HG02885 (cell line): ENCODE data around the gene KIF26B.

Experiments used
- ATAC-seq: cut with Tn5 transposase; IDR thresholded peaks from one replicate; pipeline ENCODE4 v1.9.1; 2021; ENCODE audit warnings: mild to moderate bottlenecking; ENCODE audit not compliant: unreplicated experiment, poor library complexity

Gene KIF26B

DNA sequence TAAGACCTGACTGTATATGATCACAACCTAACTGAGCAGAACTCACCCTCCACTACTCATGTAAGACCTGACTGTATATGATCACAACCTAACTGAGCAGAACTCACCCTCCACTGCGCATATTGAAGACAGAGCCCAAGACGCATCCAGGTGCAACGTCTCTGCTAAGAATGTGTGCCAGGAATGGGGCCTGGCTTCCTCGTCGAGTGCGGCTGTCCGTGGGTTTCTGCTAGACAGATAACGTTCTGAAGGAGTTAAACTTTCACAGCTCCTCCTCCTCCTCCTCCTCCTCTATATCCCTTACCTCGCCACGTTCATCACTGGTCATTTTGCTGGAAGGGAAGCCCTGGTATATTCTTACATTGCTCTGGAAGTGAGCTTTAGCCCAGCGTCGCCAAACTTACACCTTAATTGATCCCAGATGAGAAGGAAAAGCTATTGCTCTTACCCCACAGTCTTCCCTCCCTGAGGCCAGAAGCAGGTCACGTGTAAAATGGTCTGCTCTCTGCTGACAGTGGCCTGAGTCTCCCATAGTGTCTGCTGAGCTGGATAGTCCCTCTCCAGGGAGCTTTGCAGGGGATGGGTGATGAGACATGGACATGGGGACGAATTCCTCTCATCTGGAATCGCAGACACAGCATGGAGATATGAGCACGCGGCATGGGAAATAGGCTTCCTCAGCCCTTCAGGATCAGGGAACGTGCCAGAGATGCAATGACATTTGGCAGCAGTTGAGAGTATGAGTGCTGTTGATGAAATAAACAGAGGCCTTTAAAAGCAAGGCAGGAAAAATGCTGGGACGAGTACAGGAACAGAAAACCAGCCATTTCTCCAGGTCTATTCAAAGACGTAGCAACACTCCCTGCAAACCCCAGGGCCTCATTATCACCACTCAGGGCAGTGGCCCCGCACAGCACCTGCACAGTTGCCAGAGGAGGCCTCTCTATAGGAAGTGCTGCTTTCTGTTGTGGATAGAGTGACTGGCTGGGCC is 528.1 kb downstream of the KIF26B start:
- no peak for ATAC-seq

DNA sequence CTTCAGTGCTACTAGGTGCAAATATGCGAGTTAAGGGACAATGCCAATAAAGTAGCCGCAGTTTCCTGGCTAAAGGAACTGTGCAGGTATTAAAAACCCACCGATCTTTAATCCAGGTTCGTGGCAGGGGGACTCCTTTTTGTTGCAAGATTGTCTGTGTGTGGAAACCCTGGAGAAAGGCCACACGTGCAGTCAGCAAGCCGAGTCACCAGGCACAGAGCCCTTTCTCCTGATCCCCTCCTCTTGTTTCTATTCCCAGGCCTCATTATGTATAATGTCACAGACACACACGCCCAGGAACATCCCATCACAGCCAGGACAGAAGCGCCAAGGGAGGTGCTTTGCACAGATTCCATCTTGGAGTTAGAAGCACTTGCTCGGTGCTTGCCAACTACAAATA is 528.9 kb downstream of the KIF26B start:
- ATAC-seq, result no peak

DNA sequence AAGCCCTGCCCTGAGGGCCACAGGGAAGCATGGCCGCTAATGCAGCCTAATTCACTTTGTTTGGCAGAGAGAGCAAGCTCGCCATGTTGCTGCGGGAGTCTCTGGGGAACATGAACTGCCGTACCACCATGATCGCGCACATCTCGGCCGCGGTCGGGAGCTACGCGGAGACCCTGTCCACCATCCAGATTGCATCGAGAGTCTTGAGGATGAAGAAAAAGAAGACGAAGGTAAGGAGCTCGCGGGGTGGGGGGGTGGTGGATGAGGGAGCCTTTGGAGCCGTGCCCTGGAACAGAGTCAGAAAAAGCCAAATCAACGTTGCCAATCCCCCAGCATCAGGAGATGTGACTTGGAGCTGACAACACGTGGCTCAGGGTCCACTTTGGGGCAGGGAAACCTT is 529.4 kb downstream of the KIF26B start:
- ATAC-seq, result no peak

DNA sequence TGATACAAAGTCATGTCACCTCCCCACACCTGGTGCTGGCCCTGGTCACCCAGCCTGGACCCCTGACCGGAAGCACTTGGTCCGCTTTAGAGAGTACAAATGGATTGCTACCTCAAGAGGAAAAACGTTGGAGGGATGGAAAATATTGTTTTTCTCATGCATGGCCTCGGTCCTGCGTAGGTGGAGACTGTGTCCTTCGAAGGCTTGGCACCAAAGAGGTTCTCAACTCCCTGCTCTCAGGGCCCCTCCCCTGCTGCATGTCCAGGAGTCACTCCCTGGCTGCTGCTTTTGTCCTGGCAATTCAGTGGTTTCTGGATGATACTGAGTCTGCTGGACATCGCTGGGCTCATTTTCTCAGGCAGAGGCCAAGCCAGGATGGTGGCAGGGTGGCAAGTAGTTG is 529.8 kb downstream of the KIF26B start:
- ATAC-seq, result no peak

DNA sequence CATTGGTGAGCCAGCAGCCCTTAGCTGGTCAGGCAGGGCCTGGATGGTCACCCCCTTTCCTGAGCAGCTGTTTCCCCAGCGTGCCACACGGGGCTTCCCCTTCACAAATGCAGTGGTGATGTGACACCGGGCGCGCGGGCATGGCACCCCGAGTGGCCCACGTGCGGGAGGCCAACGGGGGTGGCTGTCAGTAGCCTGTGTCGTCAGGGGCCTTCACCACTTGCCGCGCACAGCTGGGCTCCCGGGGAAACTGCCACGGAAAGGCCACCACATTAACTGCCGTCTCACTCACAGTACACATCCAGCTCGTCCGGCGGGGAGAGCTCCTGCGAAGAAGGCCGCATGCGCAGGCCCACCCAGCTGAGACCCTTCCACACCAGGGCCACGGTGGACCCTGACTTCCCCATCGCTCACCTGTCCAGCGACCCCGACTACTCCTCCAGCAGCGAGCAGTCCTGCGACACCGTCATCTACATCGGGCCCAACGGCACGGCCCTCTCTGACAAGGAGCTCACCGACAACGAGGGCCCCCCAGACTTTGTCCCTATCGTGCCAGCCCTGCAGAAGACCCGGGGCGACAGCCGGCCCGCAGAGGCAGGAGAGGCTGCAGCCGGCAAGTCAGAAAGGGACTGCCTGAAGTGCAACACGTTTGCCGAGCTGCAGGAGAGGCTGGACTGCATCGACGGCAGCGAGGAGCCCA is 530.5 kb downstream of the KIF26B start:
- no peak for ATAC-seq

DNA sequence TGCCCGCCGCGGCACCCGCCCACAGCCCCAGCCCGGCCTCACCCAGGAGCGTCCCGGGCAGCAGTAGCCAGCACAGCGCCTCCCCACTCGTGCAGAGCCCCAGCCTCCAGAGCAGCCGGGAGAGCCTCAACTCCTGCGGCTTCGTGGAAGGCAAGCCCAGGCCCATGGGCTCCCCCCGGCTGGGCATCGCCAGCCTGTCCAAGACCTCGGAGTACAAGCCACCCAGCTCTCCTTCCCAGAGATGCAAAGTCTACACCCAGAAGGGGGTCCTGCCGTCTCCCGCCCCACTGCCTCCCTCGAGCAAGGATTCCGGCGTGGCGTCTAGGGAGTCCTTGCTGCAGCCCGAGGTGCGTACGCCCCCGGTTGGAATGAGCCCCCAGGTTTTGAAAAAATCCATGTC is 531.2 kb downstream of the KIF26B start:
- ATAC-seq, result no peak

DNA sequence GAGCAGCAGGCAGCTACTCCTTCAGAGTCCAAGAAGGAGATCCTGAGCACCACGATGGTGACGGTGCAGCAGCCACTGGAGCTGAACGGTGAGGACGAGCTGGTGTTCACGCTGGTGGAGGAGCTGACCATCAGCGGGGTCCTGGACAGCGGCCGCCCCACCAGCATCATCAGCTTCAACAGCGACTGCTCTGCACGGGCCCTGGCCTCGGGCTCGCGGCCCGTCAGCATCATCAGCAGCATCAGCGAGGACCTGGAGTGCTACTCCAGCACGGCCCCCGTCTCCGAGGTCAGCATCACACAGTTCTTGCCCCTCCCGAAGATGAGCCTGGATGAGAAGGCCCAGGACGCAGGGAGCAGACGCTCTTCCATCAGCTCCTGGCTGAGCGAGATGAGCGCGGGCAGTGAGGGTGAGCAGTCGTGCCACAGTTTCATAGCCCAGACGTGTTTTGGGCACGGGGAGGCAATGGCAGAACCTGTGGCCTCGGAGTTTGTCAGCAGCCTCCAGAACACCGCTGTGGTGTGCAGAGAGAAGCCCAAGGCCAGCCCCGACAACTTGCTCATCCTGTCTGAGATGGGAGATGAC is 531.8 kb downstream of the KIF26B start:
- no peak for ATAC-seq

DNA sequence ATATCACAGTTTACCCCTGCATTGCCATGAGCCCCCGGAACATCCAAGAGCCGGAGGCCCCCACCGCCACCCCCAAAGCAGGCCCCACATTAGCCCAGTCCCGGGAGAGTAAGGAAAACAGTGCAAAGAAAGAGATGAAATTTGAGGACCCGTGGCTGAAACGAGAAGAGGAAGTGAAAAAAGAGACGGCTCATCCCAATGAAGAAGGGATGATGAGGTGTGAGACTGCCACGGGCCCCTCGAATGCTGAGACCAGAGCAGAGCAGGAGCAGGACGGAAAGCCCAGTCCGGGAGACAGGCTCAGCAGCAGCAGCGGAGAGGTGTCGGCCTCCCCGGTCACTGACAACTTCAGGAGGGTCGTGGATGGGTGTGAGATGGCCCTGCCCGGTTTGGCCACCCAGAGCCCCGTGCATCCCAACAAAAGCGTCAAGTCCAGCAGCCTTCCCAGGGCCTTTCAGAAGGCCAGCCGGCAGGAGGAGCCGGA is 532.4 kb downstream of the KIF26B start:
- ATAC-seq, result no peak

DNA sequence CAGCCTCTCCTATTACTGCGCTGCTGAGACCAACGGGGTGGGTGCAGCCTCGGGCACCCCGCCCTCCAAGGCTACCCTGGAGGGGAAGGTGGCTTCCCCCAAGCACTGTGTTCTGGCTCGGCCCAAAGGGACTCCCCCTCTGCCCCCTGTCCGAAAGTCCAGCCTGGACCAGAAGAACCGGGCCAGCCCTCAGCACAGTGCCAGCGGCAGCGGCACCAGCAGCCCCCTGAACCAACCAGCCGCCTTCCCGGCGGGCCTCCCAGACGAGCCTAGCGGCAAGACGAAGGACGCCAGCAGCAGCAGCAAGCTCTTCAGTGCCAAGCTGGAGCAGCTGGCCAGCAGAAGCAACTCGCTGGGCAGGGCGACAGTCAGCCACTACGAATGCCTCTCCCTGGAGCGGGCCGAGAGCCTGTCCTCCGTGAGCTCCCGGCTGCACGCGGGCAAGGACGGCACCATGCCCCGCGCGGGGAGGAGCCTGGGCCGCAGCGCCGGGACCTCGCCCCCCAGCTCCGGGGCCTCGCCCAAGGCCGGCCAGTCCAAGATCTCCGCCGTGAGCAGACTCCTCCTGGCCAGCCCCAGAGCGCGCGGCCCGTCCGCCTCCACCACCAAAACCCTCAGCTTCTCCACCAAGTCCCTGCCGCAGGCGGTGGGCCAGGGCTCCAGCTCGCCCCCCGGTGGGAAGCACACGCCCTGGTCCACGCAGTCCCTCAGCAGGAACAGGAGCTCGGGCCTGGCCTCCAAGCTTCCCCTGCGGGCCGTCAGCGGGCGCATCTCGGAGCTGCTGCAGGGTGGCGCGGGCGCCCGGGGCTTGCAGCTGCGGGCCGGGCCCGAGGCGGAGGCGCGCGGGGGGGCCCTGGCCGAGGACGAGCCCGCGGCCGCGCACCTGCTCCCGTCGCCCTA is 533.1 kb downstream of the KIF26B start:
- no peak for ATAC-seq

DNA sequence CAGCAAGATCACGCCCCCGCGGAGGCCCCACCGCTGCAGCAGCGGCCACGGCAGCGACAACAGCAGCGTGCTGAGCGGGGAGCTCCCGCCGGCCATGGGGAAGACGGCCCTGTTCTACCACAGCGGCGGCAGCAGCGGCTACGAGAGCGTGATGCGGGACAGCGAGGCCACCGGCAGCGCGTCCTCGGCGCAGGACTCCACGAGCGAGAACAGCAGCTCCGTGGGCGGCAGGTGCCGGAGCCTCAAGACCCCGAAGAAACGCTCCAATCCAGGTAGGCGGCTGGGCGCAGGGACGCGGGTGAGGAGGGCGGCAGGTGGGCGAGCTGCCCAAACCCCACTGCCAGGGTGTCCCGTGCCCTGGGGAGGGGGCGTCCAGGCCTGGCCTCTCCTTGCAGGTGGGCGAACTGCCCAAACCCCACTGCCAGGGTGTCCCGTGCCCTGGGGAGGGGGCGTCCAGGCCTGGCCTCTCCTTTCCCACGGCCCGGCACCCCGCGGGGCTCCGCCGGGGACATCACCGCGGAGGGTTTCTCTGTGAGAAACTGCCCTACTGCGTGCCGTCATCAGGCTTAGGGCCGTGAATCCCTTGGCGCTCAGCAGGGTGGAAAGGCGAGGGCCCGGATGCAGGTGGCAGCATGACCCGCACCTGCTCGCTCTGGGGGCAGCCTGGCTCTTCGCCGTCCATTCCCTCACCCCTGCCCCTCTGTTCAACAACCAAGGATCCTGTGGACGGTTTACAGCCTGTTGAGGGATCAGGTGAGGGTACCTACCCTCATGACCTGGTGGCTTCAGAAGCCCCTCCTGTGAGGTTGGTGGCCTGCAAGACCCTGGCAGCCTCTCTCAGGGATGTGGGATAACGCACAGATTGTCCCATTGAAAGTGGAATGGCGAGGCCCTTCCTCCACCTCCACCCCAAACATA is 534.0 kb downstream of the KIF26B start:
- ATAC-seq, result no peak

DNA sequence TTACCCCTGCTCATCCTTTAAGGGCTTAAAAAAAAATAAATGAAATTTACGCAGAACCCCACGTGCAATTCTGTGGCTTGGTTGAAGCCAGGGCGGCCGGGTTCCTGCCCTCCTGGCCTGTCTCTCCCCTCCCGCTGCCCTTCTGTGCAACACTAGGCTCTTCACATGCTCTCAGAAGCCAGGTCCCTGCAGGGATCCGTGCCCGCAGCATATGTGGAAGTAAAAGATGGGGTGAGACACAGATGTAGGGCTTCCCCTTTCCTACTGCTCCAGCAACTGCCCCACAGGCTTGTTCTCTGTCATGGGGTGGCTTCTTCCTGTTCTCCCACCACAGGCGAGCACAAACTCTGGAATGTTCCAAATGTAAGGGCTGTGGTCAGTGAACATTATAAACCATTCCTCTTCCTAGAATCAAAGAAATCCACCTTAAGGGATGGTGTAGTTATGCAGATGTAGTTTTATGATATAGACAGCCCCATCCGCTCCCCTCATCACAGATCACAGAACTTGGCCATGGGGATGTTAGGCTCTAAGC is 535.4 kb downstream of the KIF26B start:
- ATAC-seq, result no peak

DNA sequence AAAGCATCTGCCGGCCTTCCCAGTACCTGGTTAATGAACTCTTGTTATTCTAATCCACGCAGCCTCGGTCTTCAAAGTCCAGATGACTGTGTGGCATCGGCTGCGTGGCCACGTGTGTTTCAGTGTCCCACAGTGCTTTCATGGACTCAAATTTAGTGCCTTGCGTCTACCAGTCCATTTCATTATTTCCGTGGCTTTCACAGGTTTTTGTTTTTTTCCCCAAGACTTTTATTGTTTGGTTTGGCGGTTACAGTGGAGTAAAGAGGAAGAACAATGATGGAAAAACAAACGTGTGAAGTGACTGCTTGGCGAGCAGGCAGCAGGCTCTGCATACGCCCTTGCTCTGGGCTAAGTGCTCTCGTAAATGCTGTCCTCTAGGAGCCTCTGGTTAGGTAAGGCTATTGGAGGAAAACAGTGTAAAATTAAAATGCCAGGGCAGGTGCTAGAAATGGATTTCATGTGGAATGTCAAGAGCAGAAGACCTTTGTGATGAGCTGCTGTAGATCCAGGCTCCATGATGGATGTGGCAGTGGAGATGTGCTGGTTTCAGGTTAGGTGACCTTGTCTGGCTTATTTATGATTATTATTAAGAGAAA is 536.3 kb downstream of the KIF26B start:
- ATAC-seq, result no peak

DNA sequence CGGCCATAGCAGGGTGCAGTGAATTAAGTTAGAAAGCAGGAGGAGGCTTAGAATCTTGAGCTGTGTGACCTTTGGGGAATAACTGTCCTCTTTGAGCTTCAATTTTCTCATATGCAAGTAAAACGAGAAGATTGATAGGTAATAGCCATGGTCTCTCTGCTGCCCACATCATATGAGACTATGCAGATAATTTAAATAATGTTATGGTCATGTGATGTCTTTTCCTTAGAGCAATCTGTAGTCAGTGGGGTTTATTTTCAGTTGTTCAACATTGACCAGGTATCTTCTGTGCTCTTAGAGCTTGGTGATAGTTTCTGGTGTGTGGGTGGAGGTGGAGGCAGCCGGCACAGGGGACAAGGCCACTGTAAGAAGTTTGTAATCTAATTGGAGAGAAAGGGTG is 537.1 kb downstream of the KIF26B start:
- ATAC-seq, result no peak

DNA sequence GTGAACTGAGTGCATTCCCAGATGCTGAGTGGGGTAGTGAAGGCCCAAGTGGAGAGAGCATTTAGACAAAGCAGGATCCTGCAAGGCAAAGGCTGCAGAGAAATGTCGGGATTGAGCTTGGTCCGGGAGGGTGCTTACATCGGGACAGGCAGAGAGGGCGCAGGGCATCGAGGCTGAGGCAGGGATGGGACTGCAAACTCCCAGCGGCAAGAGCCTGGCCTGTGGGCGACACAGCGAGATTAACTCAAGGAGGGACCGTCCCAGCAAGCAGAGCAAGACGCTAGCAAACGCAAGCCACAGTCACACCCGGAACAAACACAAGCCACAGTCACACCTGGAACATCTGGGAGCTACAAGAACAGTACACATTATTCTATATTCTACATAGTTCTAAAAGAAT is 537.5 kb downstream of the KIF26B start:
- no peak for ATAC-seq

DNA sequence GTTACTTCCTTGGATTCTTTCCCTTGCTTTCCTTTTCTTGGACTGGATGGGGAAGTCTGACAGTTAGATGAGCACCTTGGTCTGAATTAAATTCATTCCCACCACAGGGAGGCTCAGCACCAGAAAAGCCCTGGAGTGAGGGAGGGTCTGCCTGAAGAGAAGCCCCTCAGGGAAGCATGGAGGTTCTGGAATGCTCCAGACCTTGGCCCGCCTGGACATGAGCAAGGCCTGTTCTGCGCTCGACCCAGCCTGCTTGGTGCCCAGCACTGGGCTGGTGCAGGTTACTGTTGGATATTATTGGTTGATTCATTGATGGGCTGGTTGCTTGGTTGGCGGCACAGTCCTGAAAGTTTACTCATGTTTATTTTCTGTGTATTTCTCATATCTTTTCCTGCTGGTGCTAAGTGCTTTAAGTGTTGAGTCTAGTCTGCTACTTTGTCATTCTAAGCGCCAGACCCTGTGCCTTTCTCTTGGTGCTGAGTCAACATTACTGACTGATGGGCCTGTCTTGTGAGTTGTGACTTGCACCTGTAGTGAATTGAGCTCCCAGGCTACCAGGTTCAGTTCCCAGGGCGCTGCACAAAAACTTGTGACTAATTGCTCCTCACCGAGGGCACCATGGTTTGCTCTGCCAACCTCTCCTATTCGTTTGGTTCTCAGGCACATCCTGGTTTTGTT is 538.5 kb downstream of the KIF26B start:
- ATAC-seq, result no peak

DNA sequence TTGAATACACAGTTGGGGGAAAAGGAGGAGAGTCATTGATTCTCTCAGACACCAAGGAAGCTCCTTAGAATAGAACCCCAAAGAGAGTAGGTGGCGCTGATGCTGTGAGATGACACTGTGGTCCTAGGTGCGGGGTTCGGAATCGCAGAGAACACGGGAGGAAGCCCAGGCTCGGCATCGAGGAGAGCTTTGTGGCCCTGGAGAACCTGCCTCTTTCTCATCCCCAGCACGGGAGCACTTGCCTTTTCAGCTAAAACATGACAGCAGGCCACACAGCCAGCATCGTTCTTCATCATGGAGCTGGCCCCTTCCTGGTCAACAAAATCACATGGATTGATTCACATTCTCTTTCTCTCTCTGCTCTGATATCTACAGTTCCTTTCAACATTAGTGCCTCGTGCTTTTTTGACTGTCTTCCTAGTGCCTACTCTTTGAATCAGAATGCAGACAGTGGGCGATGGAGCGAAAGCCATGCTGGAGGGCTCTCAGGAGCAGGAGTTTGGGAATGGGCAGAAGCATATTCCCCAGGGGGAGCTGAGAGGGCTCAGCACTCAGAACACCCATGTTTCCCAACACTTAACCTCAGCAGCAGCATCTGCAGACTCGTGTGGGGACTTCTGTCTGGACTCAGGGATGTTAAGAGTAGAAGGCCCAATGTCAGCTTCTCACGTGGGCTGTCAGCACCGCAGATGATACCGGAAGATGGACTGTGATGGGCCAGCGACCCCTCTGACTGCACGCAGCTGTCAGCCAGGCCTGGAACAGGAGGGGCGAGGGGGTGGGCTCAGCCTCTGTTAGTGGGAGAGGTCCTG is 539.4 kb downstream of the KIF26B start:
- no peak for ATAC-seq

DNA sequence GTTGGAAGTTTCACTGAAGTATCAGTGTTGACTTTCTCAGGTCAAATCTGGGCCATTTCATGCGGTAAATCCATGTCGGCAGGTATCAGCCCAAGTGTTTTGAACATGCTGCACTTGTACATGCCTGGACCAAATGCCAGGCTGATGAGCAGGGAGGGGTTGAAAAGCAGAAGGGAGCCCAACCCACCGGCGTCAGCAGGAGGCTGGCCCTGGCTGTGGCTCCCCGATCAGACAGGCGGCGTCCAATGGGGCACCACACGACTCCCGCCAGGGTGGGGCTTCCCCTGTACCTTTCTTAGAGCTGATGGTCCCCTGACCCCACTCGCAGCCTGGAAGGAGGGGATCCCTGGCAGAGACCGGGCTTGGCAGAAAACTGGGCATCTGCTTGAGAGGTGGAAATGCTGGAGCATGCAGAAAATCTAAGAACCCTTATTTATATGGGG is 540.0 kb downstream of the KIF26B start:
- no peak for ATAC-seq
